H9 (cell line): Measurements from ENCODE around the gene SPOCD1. TPM values are rescaled to one million over a fixed set of nuclear protein-coding genes. Genes with fewer than 3 reads are reported as not detected.
A peak's percentile ranks its signal among the peaks of the same experiment; 100 is the strongest.

Experiments used
- DNase-seq: peaks from one replicate; pipeline ENCODE4 v3.0.0-alpha.2; 2017
- H2AFZ ChIP-seq: one replicate; pipeline ENCODE4 v1.6.1; 2013; ENCODE audit warnings: mild to moderate bottlenecking, low read length, control low read depth, moderate library complexity
- H2AK5ac ChIP-seq: 2 replicates; pipeline ENCODE4 v1.6.1; 2013; ENCODE audit warnings: low read length, control low read depth, mixed read lengths; ENCODE audit not compliant: insufficient read length
- H2BK120ac ChIP-seq: one replicate; pipeline ENCODE4 v1.6.1; 2013; ENCODE audit warnings: low read depth, mild to moderate bottlenecking, low read length, control low read depth, inconsistent platforms; ENCODE audit not compliant: poor library complexity, severe bottlenecking
- H2BK12ac ChIP-seq: 2 replicates; pipeline ENCODE4 v1.6.1; 2013; ENCODE audit warnings: low read length, control low read depth, mixed read lengths, low read depth; ENCODE audit not compliant: insufficient read length
- H2BK15ac ChIP-seq: 2 replicates; pipeline ENCODE4 v1.6.1; 2013; ENCODE audit warnings: low read depth, low read length, control low read depth
- H2BK20ac ChIP-seq: one replicate; pipeline ENCODE4 v1.6.1; 2013; ENCODE audit warnings: low read depth, mild to moderate bottlenecking, low read length, control low read depth, inconsistent platforms; ENCODE audit not compliant: poor library complexity, severe bottlenecking
- H2BK5ac ChIP-seq: 2 replicates; pipeline ENCODE4 v1.6.1; 2013; ENCODE audit warnings: low read length, control low read depth, mixed read lengths; ENCODE audit not compliant: insufficient read length
- H3K14ac ChIP-seq: 2 replicates; pipeline ENCODE4 v1.6.1; 2013; ENCODE audit warnings: low read length, control low read depth; ENCODE audit not compliant: insufficient read depth
- H3K18ac ChIP-seq: 2 replicates; pipeline ENCODE4 v1.6.1; 2013; ENCODE audit warnings: low read depth, mild to moderate bottlenecking, mixed read lengths, low read length, control low read depth; ENCODE audit not compliant: insufficient read length
- H3K23ac ChIP-seq: 2 replicates; pipeline ENCODE4 v1.6.1; 2013; ENCODE audit warnings: low read length, control low read depth, mixed read lengths, low read depth; ENCODE audit not compliant: insufficient read length
- H3K23me2 ChIP-seq: 2 replicates; pipeline ENCODE4 v1.6.1; 2013; ENCODE audit warnings: low read depth, mild to moderate bottlenecking, mixed read lengths, low read length, control low read depth; ENCODE audit not compliant: insufficient read length, poor library complexity, severe bottlenecking
- H3K27ac ChIP-seq: 2 replicates; pipeline ENCODE4 v1.5.1; 2013; ENCODE audit warnings: low read length, control low read depth, mixed read lengths, low read depth; ENCODE audit not compliant: insufficient read length
- H3K27me3 ChIP-seq: 2 replicates; pipeline ENCODE4 v1.6.1; 2013; ENCODE audit warnings: low read length, control low read depth, inconsistent platforms; ENCODE audit not compliant: insufficient read depth
- H3K4ac ChIP-seq: 2 replicates; pipeline ENCODE4 v1.6.1; 2013; ENCODE audit warnings: low read depth, mild to moderate bottlenecking, control low read depth, inconsistent platforms, low read length, moderate library complexity
- H3K4me1 ChIP-seq: 2 replicates; pipeline ENCODE4 v1.6.1; 2013; ENCODE audit warnings: low read length, control low read depth, inconsistent platforms; ENCODE audit not compliant: insufficient read depth
- H3K4me2 ChIP-seq: 2 replicates; pipeline ENCODE4 v1.6.1; 2013; ENCODE audit warnings: low read length, control low read depth, mixed read lengths; ENCODE audit not compliant: insufficient read length, insufficient read depth
- H3K56ac ChIP-seq: 2 replicates; pipeline ENCODE4 v1.6.1; 2013; ENCODE audit warnings: low read depth, mild to moderate bottlenecking, mixed read lengths, low read length, control low read depth; ENCODE audit not compliant: insufficient read length
- H3K79me1 ChIP-seq: 2 replicates; pipeline ENCODE4 v1.6.1; 2013; ENCODE audit warnings: low read depth, mild to moderate bottlenecking, moderate library complexity, low read length, control low read depth, inconsistent platforms; ENCODE audit not compliant: insufficient read depth, poor library complexity, severe bottlenecking
- H3K79me2 ChIP-seq: 2 replicates; pipeline ENCODE4 v1.6.1; 2013; ENCODE audit warnings: low read length, control low read depth, inconsistent platforms; ENCODE audit not compliant: insufficient read depth
- H3K9ac ChIP-seq: 2 replicates; pipeline ENCODE4 v1.6.1; 2013; ENCODE audit warnings: low read length, control low read depth, mixed read lengths; ENCODE audit not compliant: insufficient read length; ENCODE audit errors: extremely low read depth
- H3K9me3 ChIP-seq: one replicate; pipeline ENCODE4 v1.6.1; 2013; ENCODE audit warnings: low read depth, low read length, inconsistent platforms; ENCODE audit not compliant: control insufficient read depth
- H3T11ph ChIP-seq: one replicate; pipeline ENCODE4 v1.6.1; 2013; ENCODE audit warnings: mild to moderate bottlenecking, low read length, control low read depth, inconsistent platforms
- H4K20me1 ChIP-seq: one replicate; pipeline ENCODE4 v1.6.1; 2013; ENCODE audit not compliant: control insufficient read depth, insufficient read length, insufficient read depth
- H4K5ac ChIP-seq: 2 replicates; pipeline ENCODE4 v1.6.1; 2013; ENCODE audit warnings: low read depth, mild to moderate bottlenecking, mixed read lengths, low read length, control low read depth; ENCODE audit not compliant: insufficient read length
- H4K8ac ChIP-seq: replicated peaks from 2 replicates; pipeline ENCODE4 v1.6.1; 2013; ENCODE audit warnings: low read length, control low read depth, mixed read lengths, low read depth; ENCODE audit not compliant: insufficient read length
- H4K91ac ChIP-seq: 2 replicates; pipeline ENCODE4 v1.6.1; 2013; ENCODE audit warnings: low read depth, mild to moderate bottlenecking, moderate library complexity, mixed read lengths, low read length, control low read depth; ENCODE audit not compliant: insufficient read length
- H3K27ac Mint-ChIP-seq, 3 experiments: 2 replicates in 2 of 3; 3 replicates in 1 of 3; pipeline ENCODE4 v1.8.0; 2020 to 2021; ENCODE audit warnings: mixed read lengths in 3 of 3, mild to moderate bottlenecking in 1 of 3, moderate library complexity in 1 of 3
- H3K27me3 Mint-ChIP-seq: 2 replicates; pipeline ENCODE4 v1.8.0; 2021; ENCODE audit warnings: low read depth, mild to moderate bottlenecking, moderate library complexity, mixed read lengths
- H3K36me3 Mint-ChIP-seq, 3 experiments: 2 replicates in 2 of 3; 3 replicates in 1 of 3; pipeline ENCODE4 v1.8.0; 2020 to 2021; ENCODE audit warnings: low read depth in 3 of 3, mixed read lengths in 3 of 3; ENCODE audit not compliant: insufficient read depth in 1 of 3
- H3K4me1 Mint-ChIP-seq, 2 experiments: 2 replicates each; pipeline ENCODE4 v1.8.0; 2020; ENCODE audit warnings: mixed read lengths in 2 of 2
- H3K4me3 Mint-ChIP-seq, 2 experiments: 2 replicates in 1 of 2; 3 replicates in 1 of 2; pipeline ENCODE4 v1.8.0; 2020 to 2021; ENCODE audit warnings: mild to moderate bottlenecking in 2 of 2, mixed read lengths in 2 of 2, moderate library complexity in 1 of 2
- H3K9me3 Mint-ChIP-seq, 2 experiments: 2 replicates in 1 of 2; 3 replicates in 1 of 2; pipeline ENCODE4 v1.8.0; 2020; ENCODE audit warnings: mild to moderate bottlenecking in 2 of 2, mixed read lengths in 2 of 2, moderate library complexity in 1 of 2
- CTCF ChIP-seq: fragments of 200-600 bp; sonication (generic); conservative IDR thresholded peaks from 3 replicates; pipeline ENCODE4 v1.8.0; 2021; ENCODE audit warnings: antibody characterized with exemption, mild to moderate bottlenecking
- WGBS: extraction: QIAGEN DNeasy Blood & Tissue Kit; methylation state at CpG from one replicate; pipeline ENCODE4 v1.1.7; 2013; ENCODE audit warnings: missing lambda C conversion rate, low lambda C conversion rate, mixed read lengths; ENCODE audit not compliant: insufficient read length; ENCODE audit errors: extremely low coverage; 5-methylcytosine and 5-hydroxymethylcytosine counted together
- total RNA-seq: library from RNA; stranded (reverse); gene quantifications from 2 replicates; pipeline ENCODE4 v1.2.1, GENCODE V29; 2021

SPOCD1 gene
- total RNA-seq, 1 experiment from 2014 or later: 1.5 TPM

- Histone ChIP-seq H4K91ac (no peak overlapping the region), H3K23me2 (peaks cover 6% of the 10 kb centered on the region), H2AFZ (no peak overlapping the region), H3K23ac (no peak overlapping the region), H2AK5ac (no peak overlapping the region), H3K14ac (no peak overlapping the region), H3K79me2 (no peaks in the 10 kb centered on the region), H3K79me1 (no peaks in the 10 kb centered on the region), H3K4me1 (peaks cover 3% of the 10 kb centered on the region; the same call in 1 of the 2 replicates), H2BK12ac (no peak overlapping the region), H4K5ac (no peak overlapping the region), H2BK120ac (no peak overlapping the region), H3K9me3 (no peaks in the 10 kb centered on the region), H2BK5ac (no peak overlapping the region), H4K8ac (no peak overlapping the region), H3T11ph (no peak overlapping the region), H3K9ac (no peak overlapping the region), H3K18ac (no peak overlapping the region), H3K4me2 (peak overlapping the region; percentile 88), H4K20me1 (no peaks in the 10 kb centered on the region), H2BK15ac (no peak overlapping the region), H3K27ac (no peak overlapping the region), H2BK20ac (no peak overlapping the region), H3K27me3 (no peaks in the 10 kb centered on the region), H3K4ac (no peak overlapping the region), H3K56ac (no peak overlapping the region)
- H3K36me3 Mint-ChIP-seq: no peaks in the 10 kb centered on the region
- H3K9me3 Mint-ChIP-seq: no peaks in the 10 kb centered on the region
- no peaks in the 10 kb centered on the region; the same call in 1 of the 2 replicates for H3K27me3 Mint-ChIP-seq
- H3K4me1 Mint-ChIP-seq: peaks cover 8 to 18% of the 10 kb centered on the region in 2 experiments
- no peak for TF ChIP-seq CTCF
- DNase-seq: no peak
- no CpG with 5 or more reads among the region's 22 CpGs for WGBS
- peak overlapping the region; percentile 81 to 92 for H3K4me3 Mint-ChIP-seq
- H3K27ac Mint-ChIP-seq: peak overlapping the region in 2 of 3 experiments; percentile 76 to 81; a peak in 2 of 7 replicates
Measured at GRCh38 chr1:31788825-31789256, 27.0 kb downstream of the SPOCD1 start.
